HG03159 (cell line): ENCODE measurements around the gene B3GALNT2.

Experiments
- ATAC-seq: cut with Tn5 transposase; IDR thresholded peaks from one replicate; pipeline ENCODE4 v1.9.1; 2021; ENCODE audit warnings: mild to moderate bottlenecking, moderate library complexity; ENCODE audit not compliant: unreplicated experiment

B3GALNT2 gene

DNA sequence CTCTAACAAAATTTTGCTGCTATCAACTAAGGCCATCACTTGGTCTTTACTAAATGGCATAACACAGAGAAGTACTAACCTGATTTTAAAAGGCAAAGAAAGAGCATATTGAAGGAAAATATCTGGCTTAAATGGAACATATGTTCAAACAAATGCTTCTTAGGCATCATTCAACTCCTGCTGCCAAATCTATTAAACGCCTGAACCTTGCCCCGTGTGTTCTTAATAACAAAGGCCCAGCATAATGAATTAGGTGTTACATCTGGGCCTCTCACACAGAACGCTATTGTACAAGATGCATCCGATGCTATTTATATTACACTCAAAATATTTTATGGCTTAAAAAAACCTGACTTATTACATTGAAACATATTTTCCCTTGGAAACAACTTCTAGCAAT, 48.4 kb downstream of the B3GALNT2 start:
- ATAC-seq = no peak

DNA sequence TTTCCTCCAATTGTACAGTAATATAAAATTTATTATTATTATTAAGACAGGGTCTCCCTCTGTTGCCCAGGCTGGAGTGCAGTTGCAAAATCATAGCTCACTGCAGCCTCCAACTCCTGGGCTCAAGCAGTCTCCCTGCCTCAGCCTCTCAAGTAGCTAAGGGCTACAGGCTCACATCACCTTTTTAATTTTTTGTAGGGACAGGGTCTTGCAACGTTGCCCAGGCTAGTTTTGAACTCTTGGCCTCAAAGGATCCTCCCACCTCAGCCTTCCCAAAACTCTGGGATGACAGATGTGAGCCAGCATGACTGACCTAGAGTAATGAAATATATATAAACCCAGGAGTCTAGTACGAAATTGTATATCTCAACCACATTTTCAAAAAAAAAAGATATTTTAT, 49.2 kb downstream of the B3GALNT2 start:
- no peak for ATAC-seq

DNA sequence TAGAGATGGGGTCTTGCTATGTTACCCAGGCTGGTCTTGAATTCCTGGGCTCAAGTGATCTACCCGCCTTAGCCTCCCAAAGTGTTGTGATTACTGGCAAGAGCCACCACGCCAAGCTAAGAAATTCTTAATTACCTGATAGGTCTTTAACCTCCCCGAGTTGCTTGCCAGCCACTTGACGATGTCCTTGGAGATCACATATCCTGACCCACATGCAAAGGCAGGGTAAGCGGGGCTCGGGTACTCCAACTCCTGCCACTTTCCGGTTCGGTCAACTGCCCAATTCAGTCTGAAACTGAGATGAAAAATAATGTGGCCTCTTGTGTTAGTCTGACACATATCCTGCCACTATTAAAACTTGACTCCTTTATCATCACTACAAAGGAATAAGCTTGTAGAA, 50.2 kb downstream of the B3GALNT2 start:
- ATAC-seq = no peak

DNA sequence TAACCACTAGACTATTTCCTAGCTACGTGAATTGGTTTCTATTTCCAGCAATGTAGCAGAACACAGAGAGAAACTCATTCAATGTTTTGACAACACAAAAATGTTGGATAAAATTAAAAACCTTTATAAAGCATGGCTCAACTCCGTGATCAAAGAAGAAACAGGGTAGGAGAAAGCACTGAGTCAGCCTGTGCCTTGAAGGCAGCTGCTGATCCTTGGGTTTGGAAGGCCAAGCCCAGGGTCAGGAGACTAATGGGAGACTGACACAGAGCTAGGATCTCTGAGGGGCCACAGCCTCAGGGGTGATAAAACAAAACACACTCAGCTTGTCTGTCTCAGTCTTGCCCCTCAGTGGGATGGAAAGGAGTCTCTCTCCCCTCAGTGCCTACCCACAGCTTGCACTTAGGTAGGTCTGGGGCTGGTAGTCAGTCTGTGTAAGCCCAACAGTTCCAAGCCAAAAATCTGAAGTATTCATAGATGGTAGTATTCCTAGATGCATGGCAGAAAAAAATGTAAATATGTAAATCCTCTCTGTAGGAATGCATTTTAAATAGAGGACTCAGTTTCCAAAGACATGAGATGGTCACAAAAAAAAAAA, 53.3 kb downstream of the B3GALNT2 start:
- no peak for ATAC-seq

DNA sequence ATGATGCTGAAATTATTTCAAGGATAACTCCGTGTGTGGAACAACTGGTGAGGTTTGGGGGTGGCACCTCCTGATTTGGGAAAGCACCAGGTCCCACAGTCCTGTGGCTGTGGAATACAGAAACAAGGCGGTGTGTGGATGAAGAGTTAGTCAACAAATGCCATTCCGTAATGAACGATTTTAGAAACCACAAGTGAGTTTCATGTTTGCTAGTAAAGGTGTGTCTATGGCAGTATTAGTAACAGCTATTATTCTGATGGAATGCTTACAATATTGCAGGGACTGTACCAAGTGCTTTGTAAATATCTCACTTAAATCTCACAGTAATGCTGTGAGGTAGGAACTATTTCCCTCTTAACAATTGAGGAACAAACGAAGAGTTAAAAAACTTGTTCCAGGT, 53.8 kb downstream of the B3GALNT2 start:
- no peak for ATAC-seq

DNA sequence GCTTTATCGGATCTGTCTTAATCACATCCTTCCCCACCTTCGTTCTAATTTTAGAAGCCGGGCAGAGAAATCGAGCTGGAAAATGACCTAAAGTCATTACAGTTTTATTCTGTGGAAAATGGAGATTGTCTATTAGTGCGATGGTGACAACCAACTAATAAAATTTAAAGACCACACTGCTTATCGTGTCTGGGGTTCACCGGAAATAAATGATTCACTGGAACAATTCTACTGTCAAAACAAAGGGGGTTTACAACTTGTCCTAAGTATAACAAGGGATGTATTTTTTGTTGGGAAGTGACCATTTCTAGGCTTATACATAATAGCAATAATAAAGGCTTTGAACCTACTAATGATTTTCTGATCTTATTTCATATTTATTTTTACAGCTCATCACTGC, 55.6 kb downstream of the B3GALNT2 start:
- no peak for ATAC-seq

DNA sequence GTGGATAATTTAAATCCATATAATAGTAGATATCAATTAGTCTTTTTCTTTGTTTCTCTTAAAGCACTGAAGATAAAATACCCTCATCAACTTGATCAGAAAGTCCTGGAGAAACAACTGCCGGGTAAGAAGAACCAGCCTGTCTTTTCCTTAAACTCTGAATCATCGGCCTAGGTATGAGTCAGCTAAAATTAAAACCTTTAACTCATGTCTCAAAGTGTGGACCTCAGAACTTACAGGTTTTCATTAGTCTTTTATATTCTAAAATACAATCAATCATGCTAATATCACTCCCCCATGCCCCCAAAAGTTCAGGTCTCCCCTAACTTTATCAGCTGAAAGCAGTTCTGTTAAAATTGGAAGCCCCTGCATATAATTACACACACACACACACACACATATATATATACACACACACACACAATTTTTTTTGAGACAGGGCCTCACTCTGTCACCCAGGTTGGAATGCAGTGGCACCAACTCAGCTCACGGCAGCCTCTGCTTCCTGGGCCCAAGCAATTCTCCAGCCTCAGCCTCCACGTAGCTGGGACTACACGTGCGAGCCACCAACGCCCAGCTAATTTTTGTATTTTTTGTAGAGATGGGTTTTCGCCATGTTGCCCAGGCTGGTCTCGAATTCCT, 61.3 kb downstream of the B3GALNT2 start:
- no peak for ATAC-seq

DNA sequence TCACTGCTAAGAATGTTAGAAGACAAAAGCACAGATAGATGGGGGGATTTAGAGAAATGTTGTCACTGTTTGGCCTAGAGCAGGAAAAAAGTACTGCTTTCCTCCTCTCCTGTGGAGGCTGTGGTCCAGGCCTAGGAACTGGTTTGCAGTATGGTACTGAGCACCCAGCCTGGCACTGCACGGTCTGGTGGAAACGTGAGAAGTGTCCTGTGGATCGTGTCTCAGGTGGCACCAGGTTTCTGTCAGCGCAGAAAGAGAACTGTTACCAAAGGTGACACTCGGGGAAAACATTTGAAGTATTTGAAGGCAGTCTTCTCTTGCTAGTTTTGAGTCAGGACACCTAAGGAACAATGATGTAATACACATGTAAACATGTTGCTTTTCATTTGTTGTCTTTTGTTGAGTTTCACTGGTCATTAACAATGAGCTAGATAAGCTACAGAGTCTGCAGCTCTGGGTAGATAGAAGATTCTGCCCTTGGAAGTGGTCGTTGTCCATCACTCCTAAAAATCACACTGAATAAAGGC, 63.0 kb downstream of the B3GALNT2 start:
- ATAC-seq = no peak

DNA sequence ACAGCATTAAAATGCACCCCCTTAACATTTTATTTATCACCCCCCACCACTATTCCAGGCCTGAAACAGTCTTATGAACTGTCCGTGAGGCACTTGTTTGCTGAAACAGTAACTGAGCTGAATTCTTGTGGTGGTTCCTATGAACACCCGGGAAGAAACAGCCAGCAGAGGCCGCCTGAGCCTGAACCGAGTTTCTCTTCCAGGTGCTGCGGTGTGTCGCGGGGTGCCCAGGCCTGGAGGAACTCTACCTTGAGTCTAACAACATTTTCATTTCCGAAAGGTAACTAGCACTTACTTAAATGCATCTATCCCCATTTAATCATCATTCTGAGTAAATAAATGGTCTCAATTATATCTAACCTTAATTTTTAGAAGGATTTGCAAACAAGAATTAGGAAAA, 70.3 kb downstream of the B3GALNT2 start:
- ATAC-seq = no peak

DNA sequence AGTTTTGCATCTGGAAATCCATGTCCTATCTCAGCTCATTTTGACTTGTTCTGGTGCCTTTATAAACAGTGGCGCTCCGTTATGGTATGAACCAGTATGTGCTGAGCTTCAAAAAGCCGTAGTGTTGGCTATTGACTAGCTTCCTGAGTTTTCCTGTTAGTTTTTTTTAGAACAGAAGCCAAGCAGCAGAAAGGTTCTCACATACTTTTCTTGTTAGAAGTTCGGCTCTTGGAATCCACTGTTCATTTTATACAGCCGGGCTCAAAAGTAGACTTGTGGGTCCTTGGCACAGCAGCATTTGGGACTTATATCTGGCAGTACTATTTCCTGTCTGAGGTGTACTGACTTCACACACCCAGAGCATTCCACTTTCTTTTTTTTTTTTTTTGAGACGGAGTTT, 73.3 kb downstream of the B3GALNT2 start:
- no peak for ATAC-seq

DNA sequence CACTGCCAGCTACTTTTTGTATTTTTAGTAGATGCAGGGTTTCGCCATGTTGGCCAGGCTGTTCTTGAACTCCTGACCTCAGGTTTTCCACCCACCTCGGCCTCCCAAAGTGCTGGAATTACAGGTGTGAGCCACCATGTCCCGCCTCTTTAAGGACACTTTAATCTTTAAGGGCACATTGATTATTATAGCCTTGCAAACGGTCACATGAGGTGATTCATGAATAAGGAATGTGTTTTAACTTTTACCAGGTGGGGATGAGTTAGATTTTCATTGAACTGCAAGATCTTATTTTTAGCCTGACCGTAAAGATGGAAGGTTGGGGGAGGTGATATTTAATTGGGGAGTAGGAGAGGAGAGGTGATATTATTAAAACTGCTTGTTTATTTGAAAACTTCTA, 75.1 kb downstream of the B3GALNT2 start:
- ATAC-seq = no peak

DNA sequence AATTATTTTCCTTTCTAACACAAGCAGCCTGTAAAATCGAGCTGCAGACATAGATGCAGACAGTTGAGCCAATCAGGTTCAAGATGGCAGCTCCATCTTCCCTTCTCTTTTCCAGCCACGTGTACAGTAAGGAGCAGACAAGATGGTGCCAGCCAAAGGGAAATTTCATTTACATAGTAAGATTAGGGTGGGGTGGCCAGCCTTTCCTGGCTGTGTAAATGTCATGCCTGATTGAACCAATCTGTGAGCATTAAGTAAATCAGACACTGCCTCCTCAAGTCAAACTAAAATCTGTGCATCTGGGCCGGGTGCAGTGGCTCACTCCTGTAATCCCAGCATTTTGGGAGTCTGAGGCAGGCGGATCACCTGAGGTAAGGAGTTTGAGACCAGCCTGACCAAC, 76.8 kb downstream of the B3GALNT2 start:
- ATAC-seq = no peak

DNA sequence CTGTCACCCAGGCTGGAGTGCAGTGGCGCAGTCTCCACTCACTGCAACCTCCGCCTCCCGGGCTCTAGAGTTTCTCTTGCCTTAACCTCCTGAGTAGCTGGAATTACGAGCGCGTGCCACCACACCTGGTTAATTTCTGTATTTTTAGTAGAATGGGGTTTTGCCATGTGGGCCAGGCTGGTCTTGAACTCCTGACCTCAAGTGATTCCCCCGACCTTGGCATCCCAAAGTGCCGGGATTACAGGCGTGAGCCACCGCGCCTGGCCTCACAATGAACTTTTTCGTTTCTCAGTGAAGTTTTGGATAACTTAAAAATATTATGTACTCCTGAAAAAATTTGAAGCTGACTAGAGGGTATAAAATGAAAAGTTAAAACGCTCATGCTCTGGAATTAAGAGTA, 77.6 kb downstream of the B3GALNT2 start:
- ATAC-seq = no peak

DNA sequence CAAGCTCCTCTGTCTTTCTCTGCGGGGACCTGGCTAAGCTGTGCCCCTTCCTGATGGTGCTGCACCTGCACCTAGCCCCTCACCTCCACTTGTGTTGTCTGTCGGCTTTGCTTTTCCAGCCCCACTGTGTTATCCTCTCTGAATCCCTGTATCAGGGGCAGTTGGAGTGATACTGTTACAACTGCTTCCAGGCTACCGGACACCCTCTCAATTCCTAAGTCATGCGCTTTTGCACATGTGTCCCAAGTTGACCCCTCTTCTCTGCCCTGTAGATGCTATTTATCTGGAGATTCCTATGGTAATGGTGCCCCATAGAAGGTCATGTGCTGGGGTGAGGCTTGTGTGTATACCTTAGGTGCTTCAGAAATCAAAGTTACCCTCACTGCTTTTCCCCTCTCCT, 78.1 kb downstream of the B3GALNT2 start:
- ATAC-seq = no peak

DNA sequence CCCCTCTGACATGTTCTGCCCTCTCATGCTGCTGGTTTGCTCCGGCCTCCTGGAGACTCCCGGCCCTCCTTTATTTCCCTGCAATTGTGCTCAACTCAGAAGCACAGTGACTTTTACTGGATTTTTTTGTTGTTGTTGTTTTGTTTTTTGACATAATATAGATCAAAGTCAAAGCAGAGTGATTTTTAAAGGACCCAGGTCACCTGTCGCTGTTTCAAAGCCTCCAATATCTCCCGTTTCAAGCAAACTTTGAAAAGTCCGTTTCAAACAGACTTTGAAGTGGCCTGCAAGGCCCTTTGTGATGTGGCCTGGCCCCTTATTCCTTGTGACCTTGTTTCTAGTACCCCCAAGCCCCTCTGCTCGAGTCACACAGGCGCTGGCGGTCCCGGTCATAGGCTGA, 78.9 kb downstream of the B3GALNT2 start:
- ATAC-seq = no peak

DNA sequence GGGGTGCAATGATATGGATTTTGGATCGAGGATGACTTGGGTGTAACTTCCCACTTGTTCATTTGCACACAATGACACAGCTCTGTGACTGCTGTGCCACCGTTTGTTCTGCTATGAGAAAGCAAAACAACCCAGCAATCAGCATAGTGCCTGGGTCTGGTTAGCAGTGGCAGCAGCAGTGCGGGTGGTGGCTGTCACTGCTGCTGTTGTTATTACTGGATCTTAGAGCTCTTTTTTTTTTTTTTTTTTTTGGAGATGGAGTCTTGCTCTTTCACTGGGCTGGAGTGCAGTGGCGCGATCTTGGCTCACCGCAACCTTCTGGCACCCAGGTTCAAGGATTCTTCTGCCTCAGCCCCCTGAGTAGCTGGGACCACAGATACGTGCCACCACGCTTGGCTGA, 80.2 kb downstream of the B3GALNT2 start:
- ATAC-seq = no peak

DNA sequence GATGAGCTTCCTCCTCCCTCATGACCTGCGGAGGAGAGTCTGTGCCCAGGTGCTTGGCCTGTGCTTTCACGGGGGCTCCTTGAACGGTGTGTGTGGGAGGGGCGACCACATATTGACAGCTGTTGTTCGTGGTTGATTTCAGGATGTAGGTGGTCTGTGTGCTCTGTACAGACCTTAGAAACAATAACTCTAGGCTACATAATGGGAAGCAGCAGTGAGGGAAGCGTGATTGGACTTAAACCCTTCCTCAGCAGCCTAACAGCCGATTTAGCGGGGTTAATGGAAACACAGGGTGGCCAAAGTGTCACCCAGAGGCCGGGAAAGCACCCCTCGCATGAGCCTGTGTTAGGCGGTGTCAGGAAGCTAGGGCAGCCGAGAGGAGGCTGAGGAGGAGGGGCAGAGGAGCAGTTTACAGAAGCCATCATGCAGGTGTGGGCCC, 81.0 kb downstream of the B3GALNT2 start:
- peak; percentile 62 for ATAC-seq

DNA sequence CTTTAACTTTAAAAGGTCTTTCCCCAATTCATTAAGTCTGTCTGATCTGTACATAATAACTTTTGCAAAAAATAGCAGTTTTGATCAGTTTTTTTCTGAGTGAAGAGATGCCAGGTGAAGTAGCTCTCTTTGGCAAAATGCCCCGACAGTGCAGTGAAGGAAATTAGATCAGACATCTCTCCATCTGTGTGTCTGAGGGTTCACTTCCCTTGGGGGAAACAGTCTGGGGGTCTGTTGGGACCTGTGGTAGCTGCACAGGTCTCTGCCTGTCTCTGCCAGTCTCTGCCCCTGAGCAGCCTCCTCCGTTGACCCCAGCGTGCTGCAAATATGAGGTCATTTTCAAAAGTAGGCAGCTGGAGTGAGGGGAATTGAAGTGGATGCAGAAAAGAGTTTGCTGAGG, 82.5 kb downstream of the B3GALNT2 start:
- no peak for ATAC-seq

DNA sequence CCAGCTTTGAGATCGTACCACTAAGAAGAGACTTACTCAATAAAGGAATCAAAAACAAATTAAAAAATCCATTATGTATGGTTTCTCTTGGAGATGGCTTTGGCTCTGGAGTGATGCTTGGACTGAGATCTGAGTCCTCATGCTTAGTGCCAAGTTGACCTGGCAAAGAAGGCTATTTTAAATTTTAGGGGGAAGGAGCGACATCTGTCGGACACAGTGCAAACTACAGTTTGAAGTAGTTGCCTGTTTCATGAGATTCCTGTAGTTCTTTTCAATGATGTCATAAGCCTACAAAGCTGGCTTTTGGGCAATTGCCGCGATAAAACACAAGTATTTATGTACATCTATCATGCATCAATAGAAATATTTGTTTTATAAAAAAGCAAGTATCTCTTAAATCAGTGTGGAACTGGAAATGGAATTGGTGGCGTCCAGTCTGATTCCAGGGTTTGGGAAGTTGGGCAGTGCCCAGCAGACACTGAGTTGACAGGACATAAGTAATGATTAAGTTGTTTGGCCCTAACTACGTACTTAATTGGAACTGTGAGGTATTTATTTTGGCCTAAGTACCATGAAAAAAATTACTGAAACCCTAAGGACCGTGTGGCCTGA, 87.1 kb downstream of the B3GALNT2 start:
- no peak for ATAC-seq

DNA sequence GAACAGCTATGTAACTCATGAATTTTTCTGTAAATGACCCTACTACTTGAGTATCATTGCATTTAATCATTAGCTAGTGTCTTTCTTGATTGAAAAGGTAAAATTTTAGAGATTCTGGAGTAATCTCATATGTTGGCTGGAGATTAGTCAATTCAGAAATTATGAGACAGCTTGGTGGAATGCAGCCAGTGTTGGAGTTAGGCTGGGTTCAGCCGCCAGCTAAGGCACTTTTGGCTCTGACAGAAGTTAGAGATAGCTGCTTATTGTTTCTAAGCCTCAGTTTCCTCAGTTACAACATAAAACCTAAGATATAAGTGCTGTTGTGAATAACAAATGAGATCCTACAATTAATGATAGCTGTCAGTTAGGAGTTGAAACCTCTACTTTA, 87.6 kb downstream of the B3GALNT2 start:
- no peak for ATAC-seq

DNA sequence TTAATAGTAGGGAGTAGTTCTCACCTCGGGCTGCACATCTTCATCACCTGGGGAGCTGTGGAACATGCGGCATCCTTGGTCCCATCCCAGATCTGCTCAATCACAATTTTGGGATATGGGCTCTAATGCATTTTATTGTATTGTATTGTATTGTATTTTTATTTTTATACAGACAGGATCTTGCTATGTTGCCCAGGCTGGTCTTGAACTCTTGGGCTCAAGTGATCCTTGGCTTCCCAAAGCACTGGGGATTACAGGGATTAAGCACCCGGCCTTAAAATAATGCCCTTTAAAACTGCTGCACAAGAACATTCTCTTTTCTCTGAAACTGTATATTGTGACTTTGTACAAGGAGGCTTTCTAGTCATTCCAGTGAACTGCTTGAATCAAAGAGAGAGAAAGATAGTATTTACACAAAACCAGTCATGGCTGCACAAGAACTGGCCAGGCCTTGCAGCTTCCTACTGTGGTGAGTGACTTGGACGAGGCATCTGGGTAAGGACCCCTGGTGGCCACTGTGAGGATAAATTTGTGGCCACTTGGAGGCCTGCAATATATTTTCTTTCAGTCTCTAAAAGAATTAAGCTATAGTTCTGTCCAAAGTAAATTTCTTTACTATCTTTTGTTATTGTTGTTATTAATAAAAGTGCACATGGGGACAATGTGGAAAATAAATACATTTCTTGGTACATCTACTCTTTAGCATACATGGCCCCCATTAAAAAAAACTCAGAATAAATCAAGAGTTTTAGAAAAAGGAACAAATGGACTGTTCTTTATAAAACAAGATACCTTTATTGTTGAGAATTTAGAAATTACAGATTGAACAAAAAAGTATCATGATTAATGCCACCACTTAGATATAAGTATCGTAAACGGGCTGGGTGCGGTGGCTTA, 89.0 kb downstream of the B3GALNT2 start:
- no peak for ATAC-seq
